Measurements from ENCODE around the gene UBAC1. TPM values are rescaled to one million over a fixed set of nuclear protein-coding genes. Genes with fewer than 3 reads are reported as not detected.

UBAC1 gene
- 10 to 100 TPM; 16.1 to 23.0 (median 21.6) TPM for polyA plus RNA-seq (ENCODE audit: low read depth in 6 of 6)

GRCh38 chr9:135961277-135961715 lies at the start of gene UBAC1:
TSS of gene UBAC1 (minus strand) at chr9:135961373. CDS start at chr9:135961162, 211 bp downstream.
- H3K4me1 Mint-ChIP-seq = peaks cover 27 to 49% (median 35%) of the 10 kb centered on the region in 3 donors
- H3K27ac Mint-ChIP-seq = peak within 1 kb of the TSS; percentile 54 to 94 (median 85)
- H3K4me3 Mint-ChIP-seq = peak within 1 kb of the TSS; percentile 85 to 94 (median 88)
- peaks cover 0 to 25% (median 18%) of the 10 kb centered on the region in 3 donors for H3K27me3 Mint-ChIP-seq
- DNase-seq = peak; percentile 96
- no peaks in the 10 kb centered on the region for H3K9me3 Mint-ChIP-seq
- no peaks in the 10 kb centered on the region for H3K36me3 Mint-ChIP-seq
- ATAC-seq (ENCODE audit: low read depth in 2 of 2) = peak; percentile 91 to 92

- Mint-ChIP-seq H3K27me3 (peaks cover 0 to 6% (median 0%) of the 10 kb centered on the region in 3 donors), H3K27ac (no peak overlapping the region), H3K4me1 (no peaks in the 10 kb centered on the region), H3K36me3 (no peaks in the 10 kb centered on the region), H3K4me3 (no peak overlapping the region), H3K9me3 (no peaks in the 10 kb centered on the region)
- DNase-seq (no peak), ATAC-seq (ENCODE audit: low read depth in 2 of 2) (no peak)
Measured at GRCh38 chr9:136010615-136011361, 49.6 kb upstream of the UBAC1 start.

- Mint-ChIP-seq H3K36me3 (no peaks in the 10 kb centered on the region), H3K27me3 (peaks cover 0 to 6% (median 0%) of the 10 kb centered on the region in 3 donors), H3K4me1 (no peaks in the 10 kb centered on the region), H3K4me3 (no peak overlapping the region), H3K27ac (peak overlapping the region in 1 of 6 donors; percentile 72), H3K9me3 (no peaks in the 10 kb centered on the region)
- no peak for ATAC-seq (ENCODE audit: low read depth in 2 of 2)
- no peak for DNase-seq
Measured at GRCh38 chr9:136010176-136010575, 49.0 kb upstream of the UBAC1 start.

GRCh38 chr9:136009516-136009915 lies 48.3 kb upstream of the UBAC1 start:
- Mint-ChIP-seq H3K27me3 (peaks cover 0 to 6% (median 0%) of the 10 kb centered on the region in 3 donors), H3K4me1 (no peaks in the 10 kb centered on the region), H3K4me3 (no peak overlapping the region), H3K9me3 (no peaks in the 10 kb centered on the region), H3K27ac (no peak overlapping the region), H3K36me3 (no peaks in the 10 kb centered on the region)
- no peak for DNase-seq
- no peak for ATAC-seq (ENCODE audit: low read depth in 2 of 2)

GRCh38 chr9:136008693-136008997 lies 47.5 kb upstream of the UBAC1 start:
- no peaks in the 10 kb centered on the region for H3K9me3 Mint-ChIP-seq
- peaks cover 0 to 11% (median 0%) of the 10 kb centered on the region in 3 donors for H3K27me3 Mint-ChIP-seq
- ATAC-seq (ENCODE audit: low read depth in 2 of 2) (no peak), DNase-seq (no peak)
- H3K4me1 Mint-ChIP-seq = peaks cover 0 to 3% (median 0%) of the 10 kb centered on the region in 3 donors
- H3K4me3 Mint-ChIP-seq = no peak overlapping the region
- H3K36me3 Mint-ChIP-seq = no peaks in the 10 kb centered on the region
- H3K27ac Mint-ChIP-seq = no peak overlapping the region

GRCh38 chr9:136007934-136008692 lies 46.9 kb upstream of the UBAC1 start:
- Mint-ChIP-seq H3K36me3 (no peaks in the 10 kb centered on the region), H3K27ac (no peak overlapping the region), H3K9me3 (no peaks in the 10 kb centered on the region), H3K27me3 (peaks cover 0 to 11% (median 0%) of the 10 kb centered on the region in 3 donors), H3K4me1 (peaks cover 0 to 3% (median 0%) of the 10 kb centered on the region in 3 donors), H3K4me3 (no peak overlapping the region)
- no peak for DNase-seq
- ATAC-seq (ENCODE audit: low read depth in 2 of 2) = no peak

- Mint-ChIP-seq H3K27ac (peak overlapping the region in 2 of 6 donors; percentile 26 to 57), H3K9me3 (no peaks in the 10 kb centered on the region), H3K4me1 (peaks cover 0 to 3% (median 0%) of the 10 kb centered on the region in 3 donors), H3K27me3 (peaks cover 0 to 11% (median 0%) of the 10 kb centered on the region in 3 donors), H3K36me3 (no peaks in the 10 kb centered on the region), H3K4me3 (no peak overlapping the region)
- ATAC-seq (ENCODE audit: low read depth in 2 of 2) (no peak), DNase-seq (no peak)
Measured at GRCh38 chr9:136007276-136007933, 46.2 kb upstream of the UBAC1 start.

GRCh38 chr9:136006169-136006568 lies 45.0 kb upstream of the UBAC1 start:
- Mint-ChIP-seq H3K27me3 (peaks cover 0 to 11% (median 0%) of the 10 kb centered on the region in 3 donors), H3K27ac (no peak overlapping the region), H3K36me3 (no peaks in the 10 kb centered on the region), H3K4me1 (peaks cover 0 to 3% (median 0%) of the 10 kb centered on the region in 3 donors), H3K4me3 (no peak overlapping the region), H3K9me3 (no peaks in the 10 kb centered on the region)
- DNase-seq (no peak), ATAC-seq (ENCODE audit: low read depth in 2 of 2) (no peak)

GRCh38 chr9:136004712-136005111 lies 43.5 kb upstream of the UBAC1 start:
- Mint-ChIP-seq H3K4me1 (peaks cover 0 to 3% (median 0%) of the 10 kb centered on the region in 3 donors), H3K36me3 (no peaks in the 10 kb centered on the region)

GRCh38 chr9:136004219-136004618 lies 43.0 kb upstream of the UBAC1 start:
- no peaks in the 10 kb centered on the region for H3K36me3 Mint-ChIP-seq
- DNase-seq (no peak), ATAC-seq (ENCODE audit: low read depth in 2 of 2) (no peak)
- no peaks in the 10 kb centered on the region for H3K9me3 Mint-ChIP-seq
- peaks cover 0 to 3% (median 0%) of the 10 kb centered on the region in 3 donors for H3K4me1 Mint-ChIP-seq
- no peak overlapping the region for H3K27ac Mint-ChIP-seq
- no peak overlapping the region for H3K4me3 Mint-ChIP-seq
- peaks cover 0 to 11% (median 0%) of the 10 kb centered on the region in 3 donors for H3K27me3 Mint-ChIP-seq

More at GRCh38 chr9:136004712-136005111, 43.5 kb upstream of the UBAC1 start:
- ATAC-seq (ENCODE audit: low read depth in 2 of 2) = no peak
- Mint-ChIP-seq H3K27ac (no peak overlapping the region), H3K27me3 (peaks cover 0 to 11% (median 0%) of the 10 kb centered on the region in 3 donors), H3K9me3 (no peaks in the 10 kb centered on the region), H3K4me3 (no peak overlapping the region)
- DNase-seq = no peak

- peak overlapping the region in 1 of 6 donors; percentile 74 for H3K27ac Mint-ChIP-seq
- ATAC-seq (ENCODE audit: low read depth in 2 of 2) (no peak), DNase-seq (no peak)
Measured at GRCh38 chr9:136003411-136004218, 42.4 kb upstream of the UBAC1 start.

GRCh38 chr9:136002881-136003280 lies 41.7 kb upstream of the UBAC1 start:
- DNase-seq (no peak), ATAC-seq (ENCODE audit: low read depth in 2 of 2) (no peak)
- H3K27ac Mint-ChIP-seq = no peak overlapping the region
- H3K36me3 Mint-ChIP-seq = no peaks in the 10 kb centered on the region
- no peak overlapping the region for H3K4me3 Mint-ChIP-seq
- H3K27me3 Mint-ChIP-seq = peaks cover 0 to 8% (median 0%) of the 10 kb centered on the region in 3 donors
- peaks cover 0 to 3% (median 0%) of the 10 kb centered on the region in 3 donors for H3K4me1 Mint-ChIP-seq
- H3K9me3 Mint-ChIP-seq = no peaks in the 10 kb centered on the region

More at GRCh38 chr9:136003411-136004218, 42.4 kb upstream of the UBAC1 start:
- Mint-ChIP-seq H3K36me3 (no peaks in the 10 kb centered on the region), H3K27me3 (peaks cover 0 to 11% (median 0%) of the 10 kb centered on the region in 3 donors), H3K4me3 (no peak overlapping the region), H3K4me1 (peaks cover 0 to 3% (median 0%) of the 10 kb centered on the region in 3 donors), H3K9me3 (no peaks in the 10 kb centered on the region)

All from naive B cell (primary cell).